ENCODE data around the gene ZNF804B. TPM values are rescaled to one million over a fixed set of nuclear protein-coding genes. Genes with fewer than 3 reads are reported as not detected.
"Not testable (repeated sequence)": the region's sequence is repeated elsewhere in the genome, so short reads cannot be mapped to it uniquely, and the experiment has no call there.

The ZNF804B gene
- total and polyA plus RNA-seq, 4 donors, result not detected

GRCh38 chr7:89223900-89224395, 464.4 kb downstream of the ZNF804B start:
- 42% methylated on average over 2 of the region's 2 CpGs for WGBS
- Histone ChIP-seq H3K4me1 (ENCODE audit: control insufficient read depth in 4 of 4, insufficient read depth in 4 of 4, low read length in 3 of 4) (no peaks in the 10 kb centered on the region), H3K4me3 (ENCODE audit: low read depth in 1 of 3, low read length in 3 of 3) (no peak overlapping the region), H3K9me3 (ENCODE audit: control insufficient read depth in 4 of 4, low read length in 3 of 4) (no peaks in the 10 kb centered on the region), H3K36me3 (ENCODE audit: control insufficient read depth in 4 of 4, insufficient read depth in 3 of 4, low read depth in 1 of 4, low read length in 3 of 4) (no peaks in the 10 kb centered on the region), H3K27ac (ENCODE audit: low read depth in 1 of 2, low read length in 2 of 2) (no peak overlapping the region), H3K27me3 (ENCODE audit: control insufficient read depth in 4 of 4, insufficient read depth in 4 of 4, low read length in 3 of 4) (no peaks in the 10 kb centered on the region), H3K9ac (ENCODE audit: low read depth in 1 of 2, low read length in 2 of 2) (no peak overlapping the region)
- TF ChIP-seq ZBTB33 (IDR thresholded peaks at IDR 0.05) (no peak), RXRA (IDR thresholded peaks at IDR 0.05) (no peak), GABPA (IDR thresholded peaks at IDR 0.05 in 1 of 2, conservative IDR thresholded peaks at IDR 0.05 in 1 of 2) (no peak), YY1 (IDR thresholded peaks at IDR 0.05) (no peak), RAD21 (IDR thresholded peaks at IDR 0.05) (no peak), CTCF (IDR thresholded peaks at IDR 0.05; ENCODE audit: low read depth, low read length, missing input control) (no peak), FOXA2 (IDR thresholded peaks at IDR 0.05) (no peak), HNF4G (IDR thresholded peaks at IDR 0.05) (no peak), HNF4A (conservative IDR thresholded peaks at IDR 0.05) (no peak), SP1 (IDR thresholded peaks at IDR 0.05) (no peak)
- DNase-seq (ENCODE audit: low spot score), result no peak

- H3K4me3 ChIP-seq (ENCODE audit: low read depth in 1 of 3, low read length in 3 of 3); H3K9me3 ChIP-seq (ENCODE audit: control insufficient read depth in 4 of 4, low read length in 3 of 4); H3K4me1 ChIP-seq (ENCODE audit: control insufficient read depth in 4 of 4, insufficient read depth in 4 of 4, low read length in 3 of 4); H3K27ac ChIP-seq (ENCODE audit: low read depth in 1 of 2, low read length in 2 of 2); H3K36me3 ChIP-seq (ENCODE audit: control insufficient read depth in 4 of 4, insufficient read depth in 3 of 4, low read depth in 1 of 4, low read length in 3 of 4); H3K9ac ChIP-seq (ENCODE audit: low read depth in 1 of 2, low read length in 2 of 2); H3K27me3 ChIP-seq (ENCODE audit: control insufficient read depth in 4 of 4, insufficient read depth in 4 of 4, low read length in 3 of 4); DNase-seq (ENCODE audit: low spot score): not testable (repeated sequence)
- WGBS, result 91% methylated on average over 31 of the region's 31 CpGs
Observed at GRCh38 chr7:89228688-89229171, 469.2 kb downstream of the ZNF804B start.

GRCh38 chr7:89238156-89238555, 478.7 kb downstream of the ZNF804B start:
- H3K27me3 ChIP-seq (ENCODE audit: control insufficient read depth in 4 of 4, insufficient read depth in 4 of 4, low read length in 3 of 4), result no peaks in the 10 kb centered on the region
- no peak overlapping the region for H3K9ac ChIP-seq (ENCODE audit: low read depth in 1 of 2, low read length in 2 of 2)
- DNase-seq (ENCODE audit: low spot score), result no peak

More at GRCh38 chr7:89238156-89238555, 478.7 kb downstream of the ZNF804B start:
- Histone ChIP-seq H3K4me3 (ENCODE audit: low read depth in 1 of 3, low read length in 3 of 3) (no peak overlapping the region), H3K9me3 (ENCODE audit: control insufficient read depth in 4 of 4, low read length in 3 of 4) (no peaks in the 10 kb centered on the region), H3K27ac (ENCODE audit: low read depth in 1 of 2, low read length in 2 of 2) (no peak overlapping the region), H3K36me3 (ENCODE audit: control insufficient read depth in 4 of 4, insufficient read depth in 3 of 4, low read depth in 1 of 4, low read length in 3 of 4) (no peaks in the 10 kb centered on the region), H3K4me1 (ENCODE audit: control insufficient read depth in 4 of 4, insufficient read depth in 4 of 4, low read length in 3 of 4) (no peaks in the 10 kb centered on the region)
- TF ChIP-seq ATF3 (IDR thresholded peaks at IDR 0.05) (no peak), FOXA1 (IDR thresholded peaks at IDR 0.05) (no peak), GABPA (IDR thresholded peaks at IDR 0.05 in 1 of 2, conservative IDR thresholded peaks at IDR 0.05 in 1 of 2) (no peak), JUND (IDR thresholded peaks at IDR 0.05) (no peak), ZBTB33 (IDR thresholded peaks at IDR 0.05) (no peak), TAF1 (conservative IDR thresholded peaks at IDR 0.05) (no peak), RXRA (IDR thresholded peaks at IDR 0.05) (no peak), EGR1 (IDR thresholded peaks at IDR 0.05; ENCODE audit: low read depth in 2 of 2) (no peak), MAX (IDR thresholded peaks at IDR 0.05) (no peak), RAD21 (IDR thresholded peaks at IDR 0.05) (no peak), HNF4A (conservative IDR thresholded peaks at IDR 0.05) (no peak)

Measured in liver (tissue), 9 donors.